Smooth muscle cell (in vitro differentiated cells): ENCODE data around the gene PRRC2B. TPM values are rescaled to one million over a fixed set of nuclear protein-coding genes. Genes with fewer than 3 reads are reported as not detected.

Source experiments
- DNase-seq: peaks from one replicate; lab custom pipeline; 2025; ENCODE audit not compliant: unreplicated experiment; lab: John Stamatoyannopoulos, UW
- H2AFZ ChIP-seq: fragments of 200-600 bp; sonication (generic); 2 replicates; pipeline ENCODE4 v1.6.0; 2016; ENCODE audit warnings: antibody characterized with exemption, low read depth, mild to moderate bottlenecking
- H3F3A ChIP-seq: fragments of 200-600 bp; sonication (generic); 2 replicates; pipeline ENCODE4 v1.6.0; 2017; ENCODE audit warnings: antibody characterized with exemption, low read depth
- H3K27ac ChIP-seq: fragments of 200-600 bp; sonication (generic); 2 replicates; pipeline ENCODE4 v1.5.1; 2016; ENCODE audit warnings: low read depth, mild to moderate bottlenecking
- H3K27me3 ChIP-seq: fragments of 200-600 bp; sonication (generic); 2 replicates; pipeline ENCODE4 v1.6.1; 2016; ENCODE audit warnings: low read depth, mild to moderate bottlenecking
- H3K36me3 ChIP-seq: fragments of 200-600 bp; sonication (generic); 2 replicates; pipeline ENCODE4 v1.5.1; 2016; ENCODE audit warnings: low read depth
- H3K4me1 ChIP-seq: fragments of 200-600 bp; sonication (generic); 2 replicates; pipeline ENCODE4 v1.5.1; 2016; ENCODE audit warnings: low read depth
- H3K4me2 ChIP-seq: fragments of 200-600 bp; sonication (generic); 2 replicates; pipeline ENCODE4 v1.6.0; 2016; ENCODE audit warnings: mild to moderate bottlenecking
- H3K4me3 ChIP-seq: fragments of 200-600 bp; sonication (generic); 2 replicates; pipeline ENCODE4 v1.5.1; 2016; ENCODE audit warnings: mild to moderate bottlenecking
- H3K79me2 ChIP-seq: fragments of 200-600 bp; sonication (generic); 2 replicates; pipeline ENCODE4 v1.6.0; 2016; ENCODE audit warnings: low read depth, mild to moderate bottlenecking
- H3K9ac ChIP-seq: fragments of 200-600 bp; sonication (generic); 2 replicates; pipeline ENCODE4 v1.6.0; 2016; ENCODE audit warnings: low read depth
- H3K9me3 ChIP-seq: fragments of 200-600 bp; sonication (generic); replicated peaks from 2 replicates; pipeline ENCODE4 v1.5.1; 2016; ENCODE audit warnings: low read depth
- H4K20me1 ChIP-seq: fragments of 200-600 bp; sonication (generic); 2 replicates; pipeline ENCODE4 v1.6.0; 2016; ENCODE audit warnings: low read depth
- CTCF ChIP-seq: fragments of 200-600 bp; sonication (generic); IDR thresholded peaks from 2 replicates; pipeline ENCODE4 v1.5.1; 2017; ENCODE audit warnings: borderline replicate concordance, mild to moderate bottlenecking, antibody characterized with exemption; ENCODE audit not compliant: insufficient read depth, poor library complexity, severe bottlenecking
- WGBS: methylation state at CpG from one replicate; pipeline ENCODE4 v1.1.7; 2016; ENCODE audit warnings: low lambda C conversion rate; 5-methylcytosine and 5-hydroxymethylcytosine counted together
- polyA plus RNA-seq: library from polyadenylated mRNA; unstranded; fragments of >200 nt; fragmentation: Nextera tagmentation; extraction: Ambion mirVana; gene quantifications from 2 replicates; pipeline ENCODE4 v1.2.1, GENCODE V29; 2016
- total RNA-seq: library from RNA; depleted of rRNA; stranded (reverse); fragments of >200 nt; gene quantifications from 2 replicates; pipeline ENCODE4 v1.2.3, GENCODE V29; 2014

PRRC2B gene
- total and polyA plus RNA-seq, 2 experiments from 2014 or later = 38.6 to 97.2 TPM

GRCh38 chr9:131487001-131487400 is 93.1 kb downstream of the PRRC2B start:
- Histone ChIP-seq H3K9ac (no peak overlapping the region), H3K4me2 (no peak overlapping the region), H4K20me1 (peaks cover 69% of the 10 kb centered on the region), H3K9me3 (no peaks in the 10 kb centered on the region), H3K27ac (no peak overlapping the region), H3K79me2 (no peaks in the 10 kb centered on the region), H3F3A (no peaks in the 10 kb centered on the region), H3K27me3 (no peaks in the 10 kb centered on the region), H2AFZ (no peak overlapping the region), H3K36me3 (no peaks in the 10 kb centered on the region), H3K4me1 (no peaks in the 10 kb centered on the region), H3K4me3 (no peak overlapping the region)
- no peak for DNase-seq
- WGBS = 100% methylated on average over 9 of the region's 9 CpGs
- TF ChIP-seq CTCF = no peak

- H3K36me3 ChIP-seq = no peaks in the 10 kb centered on the region
- H3K4me1 ChIP-seq = no peaks in the 10 kb centered on the region
Measured at GRCh38 chr9:131487621-131488031, 93.7 kb downstream of the PRRC2B start.

GRCh38 chr9:131490514-131490913 is 96.6 kb downstream of the PRRC2B start:
- H3K9ac ChIP-seq = no peak overlapping the region
- H3K79me2 ChIP-seq = no peaks in the 10 kb centered on the region
- H3K36me3 ChIP-seq = no peaks in the 10 kb centered on the region
- no peak overlapping the region for H2AFZ ChIP-seq
- H3K27ac ChIP-seq = no peak overlapping the region
- H4K20me1 ChIP-seq = peaks cover 66% of the 10 kb centered on the region
- no peak for TF ChIP-seq CTCF
- H3K27me3 ChIP-seq = no peaks in the 10 kb centered on the region
- no peak overlapping the region for H3K4me3 ChIP-seq
- no peak overlapping the region for H3K4me2 ChIP-seq
- H3K4me1 ChIP-seq = no peaks in the 10 kb centered on the region
- DNase-seq = no peak
- no peaks in the 10 kb centered on the region for H3K9me3 ChIP-seq
- H3F3A ChIP-seq = no peaks in the 10 kb centered on the region
- WGBS = 80% methylated on average over 8 of the region's 8 CpGs

More at GRCh38 chr9:131487621-131488031, 93.7 kb downstream of the PRRC2B start:
- TF ChIP-seq CTCF = no peak
- Histone ChIP-seq H3F3A (no peaks in the 10 kb centered on the region), H3K79me2 (no peaks in the 10 kb centered on the region), H3K4me3 (no peak overlapping the region), H3K9me3 (no peaks in the 10 kb centered on the region), H2AFZ (no peak overlapping the region), H3K4me2 (no peak overlapping the region), H3K27ac (no peak overlapping the region), H3K27me3 (no peaks in the 10 kb centered on the region), H4K20me1 (peaks cover 63% of the 10 kb centered on the region), H3K9ac (no peak overlapping the region)
- WGBS = 92% methylated on average over 14 of the region's 14 CpGs
- DNase-seq = no peak

- peaks cover 4% of the 10 kb centered on the region for H3K36me3 ChIP-seq
- H3K4me1 ChIP-seq = no peaks in the 10 kb centered on the region
- H4K20me1 ChIP-seq = peaks cover 63% of the 10 kb centered on the region
- no peak for TF ChIP-seq CTCF
- H2AFZ ChIP-seq = no peak overlapping the region
- H3K9ac ChIP-seq = no peak overlapping the region
- no peaks in the 10 kb centered on the region for H3K9me3 ChIP-seq
- no peak for DNase-seq
- H3K79me2 ChIP-seq = no peaks in the 10 kb centered on the region
- no peak overlapping the region for H3K4me3 ChIP-seq
- 99% methylated on average over 20 of the region's 20 CpGs for WGBS
- no peak overlapping the region for H3K27ac ChIP-seq
- no peak overlapping the region for H3K4me2 ChIP-seq
- H3F3A ChIP-seq = no peaks in the 10 kb centered on the region
- H3K27me3 ChIP-seq = no peaks in the 10 kb centered on the region
Measured at GRCh38 chr9:131491001-131491710, 97.3 kb downstream of the PRRC2B start.
